GM19351 (cell line): ENCODE results near the gene NR2E1.

Experiments
- ATAC-seq: cut with Tn5 transposase; IDR thresholded peaks from one replicate; pipeline ENCODE4 v1.9.1; 2021; ENCODE audit warnings: mild to moderate bottlenecking, moderate library complexity; ENCODE audit not compliant: unreplicated experiment

NR2E1 gene

DNA sequence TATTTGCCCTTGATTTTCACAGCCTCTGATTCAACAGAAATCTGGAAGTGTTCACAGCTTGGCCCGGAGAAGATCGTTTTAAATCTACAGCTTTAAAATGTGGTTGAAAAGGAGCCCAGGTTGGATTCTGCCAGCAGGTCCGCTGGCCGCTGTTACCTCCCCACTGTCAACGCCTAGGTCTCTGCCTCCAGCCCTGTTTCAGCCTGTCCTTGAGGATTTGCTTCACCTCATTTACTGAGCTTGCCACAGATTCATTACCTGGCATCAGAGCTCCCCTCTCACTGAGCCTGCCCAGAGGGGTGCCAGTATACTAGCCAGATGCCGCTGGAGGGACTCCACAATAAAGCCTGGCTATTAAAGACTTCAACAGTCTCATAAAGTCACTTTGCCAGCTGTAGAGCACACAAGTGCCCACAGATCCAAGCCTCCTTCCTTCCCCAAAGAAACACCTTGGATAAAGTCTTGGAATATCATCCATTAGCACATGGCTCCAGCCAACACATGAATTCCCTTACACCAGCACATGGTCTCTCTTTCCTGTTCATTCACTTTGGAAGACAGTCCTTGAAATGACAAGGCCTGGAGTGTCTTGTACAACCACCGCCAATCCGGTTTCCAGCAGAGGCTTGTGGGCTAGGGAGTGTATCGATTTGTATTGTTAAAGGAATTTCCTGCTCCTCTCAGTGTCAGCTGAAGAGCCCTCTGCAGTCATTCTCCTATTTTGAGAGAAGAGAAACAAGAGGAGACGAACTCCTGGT lies 9.5 kb upstream of the NR2E1 start:
- no peak for ATAC-seq

DNA sequence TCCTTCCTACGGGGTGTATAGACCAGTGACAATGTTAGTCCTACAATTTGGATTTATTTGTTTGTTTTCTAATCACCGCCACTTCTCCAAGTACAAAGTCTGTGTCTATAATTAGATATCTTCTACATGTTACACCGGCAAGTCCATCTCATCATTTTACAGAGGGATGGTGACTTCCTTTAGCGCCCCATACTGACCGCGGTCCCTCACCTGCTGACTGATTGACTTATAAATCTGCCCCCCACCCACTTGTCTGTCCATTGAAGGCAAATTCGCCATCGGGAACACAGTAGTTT lies 8.9 kb upstream of the NR2E1 start:
- no peak for ATAC-seq

DNA sequence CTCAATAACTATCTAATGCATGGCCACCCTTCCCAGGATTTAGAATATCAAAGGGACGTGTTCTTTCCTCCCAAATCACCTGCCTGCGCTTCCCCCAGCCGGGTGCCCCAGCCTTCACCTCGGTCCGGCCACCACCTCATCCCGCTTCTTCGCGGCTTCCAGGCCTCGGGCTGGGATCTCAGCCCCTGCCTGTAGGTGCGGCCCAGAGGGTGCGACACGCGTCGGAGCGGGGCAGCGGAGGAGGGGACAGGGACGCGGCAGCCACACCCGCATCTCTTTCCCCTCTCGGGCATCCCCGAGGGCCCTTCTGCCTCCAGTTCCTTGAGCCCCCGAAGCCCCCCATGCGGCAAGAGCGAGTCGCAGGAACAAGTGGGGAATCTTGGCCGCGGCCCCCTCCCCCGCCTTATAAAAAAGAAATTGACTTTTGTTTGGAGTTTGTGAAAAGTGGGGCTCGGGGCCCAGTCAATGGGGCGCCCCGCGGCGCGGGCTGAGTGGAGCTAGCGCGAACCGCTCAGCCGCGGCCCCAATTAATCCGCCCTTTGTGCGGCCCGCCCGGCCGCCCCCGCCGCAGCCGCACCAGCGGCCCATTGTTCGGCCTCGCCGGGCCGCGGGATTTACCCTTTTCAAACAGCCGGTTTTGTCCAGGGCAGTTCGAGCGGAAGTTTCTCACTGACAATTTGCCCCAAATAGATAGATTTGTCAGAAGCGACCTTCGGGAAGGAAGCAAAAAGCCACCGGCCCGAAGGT lies 8.4 kb upstream of the NR2E1 start:
- no peak for ATAC-seq

DNA sequence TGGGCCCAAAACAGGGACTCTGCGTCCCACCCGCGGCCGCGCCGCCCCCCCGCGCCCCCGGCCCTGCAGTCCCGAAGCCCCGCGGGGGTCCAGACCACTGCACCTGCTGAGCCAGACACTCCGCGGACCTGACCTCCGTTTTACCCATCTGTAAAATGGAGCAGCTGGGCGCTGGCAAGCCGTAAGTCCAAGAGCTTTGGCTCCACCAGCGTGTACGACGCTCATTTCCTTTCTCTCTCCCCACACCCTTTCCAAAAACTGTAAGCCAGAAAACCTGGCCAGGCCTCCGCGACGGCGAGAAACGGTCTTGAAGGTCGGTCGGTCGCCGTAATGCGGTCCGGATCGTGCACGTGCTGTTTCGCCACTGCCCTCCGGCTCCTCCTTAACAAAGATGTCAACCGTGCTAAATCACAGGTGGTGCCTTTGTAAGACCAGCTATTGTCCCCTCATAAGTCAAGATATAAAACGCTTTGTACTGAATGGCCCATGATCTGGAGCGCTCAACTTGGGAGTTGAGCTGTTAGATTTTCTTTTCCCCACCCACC lies 7.8 kb upstream of the NR2E1 start:
- ATAC-seq, result no peak

DNA sequence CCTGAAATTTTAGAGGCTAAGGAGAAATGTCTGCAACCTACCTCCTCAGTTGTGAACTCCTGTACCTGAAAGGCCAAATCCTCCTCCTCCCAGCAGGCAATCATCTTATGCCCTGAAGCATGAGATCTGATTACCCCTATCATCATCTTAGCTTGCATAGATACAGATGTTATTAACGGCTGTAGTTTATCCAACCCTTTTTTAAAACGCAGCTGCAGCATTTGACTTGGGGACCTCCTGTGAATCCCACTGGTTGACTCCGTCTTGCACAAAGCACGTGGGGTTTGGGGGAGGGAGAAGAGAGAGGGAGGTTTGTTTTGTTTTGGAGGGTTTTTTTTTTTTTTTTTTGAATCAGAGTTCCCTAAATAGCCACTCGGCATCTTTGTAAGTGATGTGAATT lies 5.8 kb upstream of the NR2E1 start:
- no peak for ATAC-seq

DNA sequence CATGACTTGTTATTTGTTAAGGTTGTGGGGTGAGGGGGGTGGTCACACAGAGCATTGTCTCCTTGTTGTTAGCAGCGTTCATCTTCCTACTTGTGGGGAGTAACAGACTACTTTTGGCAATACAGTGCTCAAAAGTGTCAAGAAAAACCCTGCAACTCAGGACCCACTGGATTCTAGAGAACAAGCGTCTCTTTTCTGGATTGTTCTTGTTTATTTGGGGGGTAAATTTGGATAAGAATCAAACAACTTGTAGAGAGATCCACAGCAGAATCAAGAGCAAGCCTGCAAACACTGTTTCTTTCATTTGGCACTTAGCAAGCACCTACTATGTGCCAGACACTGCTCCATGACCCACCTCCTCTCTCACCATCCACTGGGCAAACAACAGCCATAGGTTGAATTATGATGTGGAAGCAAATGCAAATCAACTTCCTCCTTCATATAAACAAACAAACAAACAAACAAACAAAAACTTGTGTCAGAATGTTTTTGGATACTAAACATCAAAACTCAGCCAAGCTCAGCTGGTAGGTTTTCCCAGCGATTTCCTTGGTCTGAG lies 4.0 kb upstream of the NR2E1 start:
- ATAC-seq, result no peak

DNA sequence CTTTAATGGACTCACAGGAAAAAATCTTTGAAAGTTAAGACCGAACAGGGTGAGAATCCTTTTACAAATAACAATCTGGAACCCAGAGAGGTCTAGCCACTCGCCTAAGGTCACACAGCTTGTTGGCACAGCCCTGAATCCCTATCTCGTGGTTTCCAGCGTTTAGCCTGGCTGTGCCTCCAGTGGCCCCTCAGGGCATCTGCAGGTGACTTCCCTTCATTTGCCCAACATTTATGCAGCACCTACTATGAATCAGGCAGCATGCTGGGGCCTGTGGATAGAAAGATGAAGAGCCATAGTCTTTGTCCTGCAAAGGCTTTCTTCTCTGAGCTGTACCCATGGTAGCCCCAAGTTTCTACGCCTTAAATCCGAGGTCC lies 2.6 kb upstream of the NR2E1 start:
- no peak for ATAC-seq

DNA sequence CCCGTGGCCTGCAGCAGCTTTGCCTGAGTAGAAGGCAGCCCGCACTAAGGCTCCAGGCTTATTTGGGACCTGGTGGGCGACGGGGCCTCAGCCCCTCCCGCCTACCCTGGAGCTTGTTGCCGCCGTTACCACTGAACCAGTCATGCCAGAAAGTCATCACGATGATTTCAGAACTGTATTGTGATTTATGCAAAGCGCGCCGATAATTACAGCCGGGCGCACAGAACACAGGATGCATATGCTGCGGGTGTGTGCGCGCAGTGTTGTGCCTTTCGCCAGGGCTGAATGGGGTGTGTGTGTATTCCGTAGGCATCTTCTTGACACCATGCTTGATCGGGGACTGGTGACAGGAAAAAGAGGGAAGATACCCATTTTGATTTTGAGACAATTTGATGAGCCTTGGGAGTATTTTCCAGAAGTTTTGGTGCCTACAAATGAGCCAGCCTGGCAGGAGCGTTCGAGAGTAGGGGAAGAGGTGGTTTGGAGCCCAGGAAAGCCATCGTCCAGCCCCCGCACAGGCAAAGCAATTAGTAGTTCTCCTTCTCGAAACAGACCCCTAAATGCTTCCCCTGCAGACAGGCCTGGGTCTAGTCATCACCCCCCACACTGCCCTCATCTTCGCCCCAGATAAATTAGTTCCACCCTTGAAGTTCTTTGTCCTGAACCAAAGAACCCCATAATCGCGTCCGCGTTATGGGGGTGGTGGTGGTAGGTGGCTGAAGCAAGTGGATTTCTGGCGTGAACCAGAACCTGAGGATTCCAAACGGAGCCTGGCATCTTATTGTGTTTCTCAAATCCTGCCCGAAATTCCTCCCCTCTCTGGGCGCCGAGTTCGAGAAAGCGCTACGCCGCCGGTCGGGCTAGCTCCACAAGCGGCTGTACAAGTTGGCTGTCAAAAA lies 1.9 kb upstream of the NR2E1 start:
- ATAC-seq, result no peak

DNA sequence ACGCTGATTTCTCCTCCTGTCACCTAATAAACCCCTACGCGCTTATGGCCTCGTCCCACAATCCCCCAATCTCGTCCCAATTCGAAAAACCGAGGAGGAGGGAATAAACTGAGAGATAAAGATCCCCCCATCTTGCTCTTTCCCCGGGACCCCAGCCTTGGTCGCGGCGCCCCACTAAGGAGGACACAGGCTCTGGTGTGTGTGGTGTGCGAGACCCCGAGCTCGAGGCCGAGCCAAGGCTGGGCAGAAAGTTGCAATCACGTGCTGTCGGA lies 1.3 kb upstream of the NR2E1 start:
- no peak for ATAC-seq

DNA sequence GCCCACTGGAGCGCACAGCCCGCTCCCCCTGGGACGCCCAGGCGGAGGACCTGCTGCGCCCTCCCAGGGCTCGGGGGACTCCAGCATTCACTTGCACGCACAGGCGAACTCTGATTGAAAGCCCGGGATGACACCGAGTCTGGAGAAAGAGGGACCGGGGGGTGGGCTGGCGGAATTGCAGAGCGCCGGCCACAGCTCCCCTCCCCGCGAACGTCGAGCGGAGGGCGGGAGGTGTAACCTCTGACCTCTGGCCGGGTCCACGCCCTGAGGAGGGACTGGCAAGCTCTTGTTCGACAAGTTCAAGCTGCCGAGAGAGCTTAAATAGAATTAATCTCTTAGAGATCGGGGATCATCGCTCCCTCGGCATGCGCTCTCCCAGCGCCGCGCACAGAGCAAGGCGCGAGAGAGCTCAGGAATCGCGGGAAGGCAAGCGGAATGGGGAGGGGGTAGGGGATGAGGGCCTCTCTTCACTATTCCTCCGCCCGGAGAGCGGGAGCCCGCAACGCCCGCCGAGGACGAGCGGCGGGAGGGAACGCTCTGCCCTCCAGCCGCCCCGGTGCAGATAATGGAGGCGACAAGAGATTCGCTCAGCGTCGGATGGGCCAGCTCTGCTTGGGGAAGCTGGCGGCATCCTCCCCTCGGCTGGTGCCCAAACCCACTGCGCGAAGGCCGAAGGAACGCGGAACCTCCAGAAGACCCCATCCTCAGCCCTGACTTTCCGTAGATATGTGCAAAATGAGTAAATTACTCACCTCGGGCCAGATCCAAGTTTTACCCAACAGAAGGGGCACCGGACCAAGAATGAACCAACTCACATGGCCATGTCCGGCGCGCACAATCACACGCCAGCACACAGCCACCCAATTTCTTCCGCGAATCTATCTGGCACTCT lies 761 bp upstream of the NR2E1 start:
- ATAC-seq, result no peak

DNA sequence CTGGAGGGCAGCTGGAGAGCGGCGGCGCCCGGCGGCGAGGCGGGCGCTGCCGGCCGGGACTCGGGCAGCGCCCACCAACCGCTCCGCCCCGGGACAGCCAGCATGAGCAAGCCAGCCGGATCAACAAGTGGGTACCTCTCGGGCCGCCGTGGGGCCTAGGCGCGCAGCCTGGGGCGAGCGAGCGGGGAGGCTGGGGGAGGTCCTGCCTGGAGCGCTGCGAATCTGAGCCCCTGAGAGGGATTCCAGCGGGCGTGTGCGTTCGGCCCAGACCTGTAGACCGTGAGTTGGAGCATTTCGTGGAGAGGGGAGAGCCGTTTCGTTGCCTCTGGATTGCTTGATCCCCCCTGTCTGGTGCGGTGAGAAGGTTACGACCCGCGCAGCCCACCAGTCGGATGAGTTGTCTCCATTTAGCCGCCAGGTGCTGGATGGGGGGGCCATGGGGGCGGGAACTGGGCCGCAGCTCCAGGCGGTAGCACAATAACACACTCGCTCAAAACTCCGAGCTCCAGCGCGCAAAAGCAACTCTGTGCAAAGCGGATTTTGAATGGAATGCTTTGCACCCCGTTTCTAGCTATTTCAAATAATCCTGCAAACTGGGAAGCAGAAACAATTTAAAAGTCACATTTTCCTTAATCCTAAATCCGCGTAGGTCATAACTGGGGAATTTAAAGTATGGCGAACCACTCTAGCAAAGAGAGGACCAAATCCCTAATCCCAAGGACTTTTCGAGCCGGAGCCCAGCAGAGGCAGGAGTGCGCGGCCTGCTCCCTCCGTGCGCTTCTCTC lies 1.0 kb downstream of the NR2E1 start:
- no peak for ATAC-seq

DNA sequence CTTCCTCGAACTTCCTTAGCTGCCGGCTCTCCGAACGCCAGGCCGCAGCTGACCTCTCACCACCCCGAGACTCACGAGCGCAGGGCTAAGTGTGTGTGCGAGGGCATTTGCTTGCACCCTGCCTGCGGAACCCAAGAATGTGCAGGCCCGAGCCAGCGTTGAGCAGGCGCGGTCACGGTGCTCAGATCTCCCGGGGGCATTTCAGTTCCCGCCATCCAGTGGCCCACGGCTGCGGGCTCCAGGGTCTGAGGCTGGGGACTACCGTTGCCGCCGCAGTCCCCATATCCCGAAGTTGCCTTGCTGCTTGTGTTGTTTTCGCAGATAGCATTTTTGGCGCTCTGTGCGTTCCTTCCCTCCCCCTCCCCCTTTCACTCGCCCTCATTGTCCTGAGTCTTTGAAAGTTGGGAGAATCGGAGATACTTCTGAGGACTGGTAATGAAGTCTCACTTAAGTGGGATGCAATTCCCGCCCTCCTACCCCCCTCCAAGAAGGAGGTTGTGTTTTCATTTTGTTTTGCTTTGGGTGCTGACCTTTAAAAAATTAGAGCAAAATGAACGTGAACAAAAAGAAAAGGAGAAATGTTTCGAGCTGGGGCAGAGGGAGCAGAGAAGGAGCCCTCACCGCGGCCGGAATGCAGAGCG lies 1.7 kb downstream of the NR2E1 start:
- ATAC-seq, result no peak

DNA sequence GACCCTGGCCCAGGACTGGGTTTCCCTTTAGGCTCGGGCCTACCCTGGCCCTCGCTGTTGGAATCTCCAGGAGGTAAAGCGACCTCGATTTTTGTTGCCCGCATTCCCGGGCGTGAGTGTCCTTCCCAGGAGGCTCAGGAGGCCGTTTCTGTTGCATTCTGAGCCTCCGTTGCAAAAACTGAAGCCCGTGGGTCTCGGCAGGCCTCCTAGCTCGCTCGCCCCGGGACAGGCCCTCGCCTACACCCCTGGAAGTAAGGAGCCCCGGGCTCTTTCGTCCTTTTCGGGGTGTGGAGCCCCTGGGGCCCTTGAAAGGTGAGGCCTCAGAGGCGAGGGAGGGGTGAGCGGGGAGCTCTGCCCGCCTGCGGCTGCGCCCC lies 2.3 kb downstream of the NR2E1 start:
- ATAC-seq, result no peak

DNA sequence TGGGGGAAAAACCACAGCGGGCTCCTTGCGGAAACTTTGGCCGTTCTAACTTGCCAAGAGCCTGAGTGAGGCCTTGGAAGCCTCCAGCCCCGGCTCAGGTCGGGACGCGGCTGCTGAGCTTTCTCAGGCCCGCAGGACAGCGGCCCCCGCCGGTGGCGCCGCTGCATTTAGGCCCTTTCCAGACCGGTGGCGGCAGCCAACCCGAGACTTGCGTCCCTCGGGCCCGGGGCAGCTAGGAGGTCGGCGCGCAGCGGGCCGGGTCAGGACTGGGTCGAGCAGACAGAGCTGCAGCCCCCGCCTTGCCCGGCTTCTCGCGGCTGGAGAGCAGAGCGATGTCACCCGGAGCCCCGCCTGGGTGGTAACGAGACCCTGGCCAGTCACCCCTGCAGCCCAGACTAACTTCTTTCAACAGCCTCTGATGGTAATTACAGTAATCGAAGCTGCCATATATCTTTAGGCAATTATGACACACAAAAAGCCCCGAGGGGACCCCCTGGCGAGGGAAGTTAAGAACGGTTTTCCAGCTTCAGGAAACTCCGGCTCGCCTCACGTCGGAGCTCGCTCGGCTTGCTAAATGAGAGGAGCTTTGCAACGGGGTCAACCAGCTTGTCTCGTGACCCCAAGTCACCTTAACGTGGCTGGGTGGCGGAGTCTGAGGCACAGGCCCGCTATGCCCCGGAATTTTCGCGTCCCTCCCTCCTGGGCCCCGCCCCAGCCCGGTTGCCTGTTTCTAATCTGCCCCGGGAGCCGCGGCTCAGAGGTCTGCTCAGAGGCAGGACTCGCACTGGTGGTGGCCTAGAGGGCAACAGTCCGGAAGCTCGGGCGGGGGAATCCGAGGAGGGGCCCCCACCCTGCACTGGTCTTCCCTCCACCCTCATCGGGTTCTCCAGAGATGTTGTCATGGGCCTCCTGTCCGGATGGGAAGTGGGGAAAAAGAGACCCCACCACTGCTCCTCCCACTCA lies 3.0 kb downstream of the NR2E1 start:
- ATAC-seq, result no peak

DNA sequence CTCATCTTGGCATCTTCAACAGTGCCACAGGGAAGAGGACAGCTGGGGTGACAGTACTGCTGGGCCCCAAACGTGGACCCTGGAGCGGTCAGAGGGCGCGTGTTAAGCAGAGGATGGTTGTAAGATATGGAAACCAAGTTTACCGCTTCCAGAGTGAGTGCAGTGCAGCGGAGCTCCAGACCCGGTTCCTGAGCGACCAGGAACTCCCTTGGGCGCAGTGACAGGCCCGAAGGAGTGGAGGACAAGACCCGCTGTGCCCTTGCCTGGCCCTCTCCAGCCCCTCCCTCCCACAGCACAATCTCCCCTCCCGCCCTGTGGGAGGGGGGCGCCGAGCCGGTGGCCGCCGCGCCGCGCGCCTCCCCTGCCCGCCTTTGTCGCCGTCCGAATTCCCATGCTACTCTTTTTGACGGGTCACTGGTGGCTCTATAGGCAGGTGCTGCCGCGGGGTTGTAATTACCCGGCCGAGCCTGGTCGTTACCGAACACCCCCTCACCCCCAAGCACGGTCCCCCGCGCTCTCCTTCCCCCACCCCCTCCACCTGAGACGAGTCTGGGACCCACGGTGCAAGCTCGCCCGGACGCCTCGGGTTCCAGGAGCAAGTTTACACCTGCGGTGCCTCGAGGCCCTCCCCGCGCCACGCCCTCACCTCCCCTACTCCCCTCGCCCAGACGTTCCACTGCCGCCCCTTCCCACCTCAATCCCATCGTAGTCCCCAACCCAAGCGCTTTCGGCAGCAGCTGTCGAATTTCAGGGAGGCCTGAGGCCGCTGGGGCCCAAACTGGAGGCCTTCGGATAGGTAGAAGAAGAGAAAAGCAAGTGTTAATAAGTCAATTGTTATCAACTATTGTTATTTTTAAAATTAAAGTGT lies 3.9 kb downstream of the NR2E1 start:
- ATAC-seq, result no peak

DNA sequence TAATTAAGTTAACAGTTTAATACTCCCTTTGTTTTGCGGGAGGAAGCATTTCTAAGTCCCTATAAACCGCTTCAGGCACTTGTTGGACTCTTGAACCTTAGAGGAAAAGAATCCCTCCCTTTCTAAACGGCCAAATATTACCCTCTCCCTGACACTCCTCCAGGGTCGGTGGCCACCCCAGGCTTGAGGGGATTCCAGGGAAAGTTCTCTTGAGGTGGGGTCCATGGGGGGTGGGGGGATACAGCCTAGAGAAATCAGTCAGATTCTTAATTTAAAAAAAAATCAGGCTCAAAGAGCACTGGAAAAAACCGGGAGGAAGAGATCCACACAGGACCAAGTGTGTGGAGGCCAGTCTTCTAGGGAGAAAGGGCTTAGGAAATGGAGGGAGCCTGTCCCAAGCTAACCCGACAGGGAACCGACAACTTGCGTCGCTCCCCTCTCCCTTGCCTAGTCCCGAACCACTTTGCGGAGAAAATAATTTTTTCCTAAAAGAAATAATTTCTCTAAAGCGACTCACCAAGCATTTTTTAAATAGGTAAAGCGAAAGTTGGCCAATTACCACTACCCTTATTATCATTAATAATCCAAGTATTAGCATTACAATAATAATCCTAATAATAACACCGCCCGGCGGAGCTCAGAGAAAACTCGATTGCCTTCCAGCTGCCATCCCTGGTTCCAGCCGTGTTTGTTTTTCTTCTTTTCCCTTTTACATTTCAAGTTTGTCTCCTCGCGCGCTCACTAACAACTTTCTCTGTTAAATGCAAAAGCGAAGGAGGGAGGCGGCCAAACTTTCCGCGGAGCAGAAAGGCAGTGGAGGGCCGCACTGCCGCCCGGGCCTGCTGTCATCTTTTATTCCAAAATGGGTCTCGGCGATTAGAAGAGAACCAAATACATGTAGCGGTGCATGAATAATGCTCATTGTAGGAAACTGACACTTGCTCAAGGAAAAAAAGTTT lies 4.8 kb downstream of the NR2E1 start:
- ATAC-seq, result no peak
